ENCODE data around the gene KLHL29. TPM values are rescaled to one million over a fixed set of nuclear protein-coding genes. Genes with fewer than 3 reads are reported as not detected.

KLHL29 gene
- total and polyA plus RNA-seq, 4 donors = 0.29 to 2.3 (median 0.68) TPM

DNA sequence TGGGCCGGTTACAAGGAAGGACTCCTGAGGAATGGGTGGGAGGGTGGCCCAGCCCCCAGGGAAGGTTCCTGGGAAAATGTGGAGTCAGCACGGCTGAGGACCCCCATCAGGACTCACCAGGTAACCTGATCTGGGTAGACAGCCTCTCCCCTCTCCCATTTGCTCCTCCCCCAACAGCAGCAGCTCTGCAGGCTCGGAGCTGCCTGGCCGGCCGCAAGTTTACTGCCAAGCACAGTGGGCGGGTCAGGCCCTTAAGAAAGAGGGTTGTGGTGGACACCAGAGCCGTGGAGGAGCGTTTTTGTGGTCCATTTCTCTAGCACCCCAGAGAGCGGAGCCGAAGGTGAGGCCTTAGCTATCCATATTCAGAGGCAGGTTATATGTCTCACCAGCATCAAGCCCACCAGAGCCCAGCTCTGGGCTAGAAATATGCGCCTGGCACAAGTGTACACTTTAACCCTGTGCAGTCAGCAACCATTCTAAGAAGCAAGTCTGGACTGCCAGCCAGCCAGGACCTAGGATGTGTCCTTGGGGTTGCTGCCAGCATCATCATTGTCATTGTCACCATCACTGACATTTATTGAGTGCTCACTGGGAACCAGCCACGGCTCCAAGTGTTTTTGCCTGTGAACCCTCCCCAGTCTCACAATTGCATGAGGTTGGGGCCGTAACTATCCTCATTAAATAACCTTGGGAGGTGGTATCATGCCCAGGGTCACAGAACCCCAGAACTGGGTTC is 190.1 kb downstream of the KLHL29 start:
- no peak for DNase-seq (ENCODE audit: low spot score)

More for the DNA sequence above, 190.1 kb downstream of the KLHL29 start:
- Histone ChIP-seq H3K27ac (ENCODE audit: low read depth in 1 of 2, low read length in 2 of 2) (no peak overlapping the region), H3K36me3 (ENCODE audit: control insufficient read depth in 4 of 4, insufficient read depth in 3 of 4, low read depth in 1 of 4, low read length in 3 of 4) (no peaks in the 10 kb centered on the region), H3K9ac (ENCODE audit: low read depth in 1 of 2, low read length in 2 of 2) (no peak overlapping the region), H3K4me1 (ENCODE audit: control insufficient read depth in 4 of 4, insufficient read depth in 4 of 4, low read length in 3 of 4) (no peaks in the 10 kb centered on the region), H3K4me3 (ENCODE audit: low read depth in 1 of 3, low read length in 3 of 3) (no peak overlapping the region), H3K27me3 (ENCODE audit: control insufficient read depth in 4 of 4, insufficient read depth in 4 of 4, low read length in 3 of 4) (no peaks in the 10 kb centered on the region), H3K9me3 (ENCODE audit: control insufficient read depth in 4 of 4, low read length in 3 of 4) (no peaks in the 10 kb centered on the region)
- WGBS = 83% methylated on average over 13 of the region's 13 CpGs
- TF ChIP-seq JUND (IDR thresholded peaks at IDR 0.05) (no peak), HNF4A (conservative IDR thresholded peaks at IDR 0.05) (no peak), FOXA2 (IDR thresholded peaks at IDR 0.05) (no peak), FOXA1 (IDR thresholded peaks at IDR 0.05) (no peak), HNF4G (IDR thresholded peaks at IDR 0.05) (no peak), TAF1 (conservative IDR thresholded peaks at IDR 0.05) (no peak), RXRA (IDR thresholded peaks at IDR 0.05) (no peak), EGR1 (IDR thresholded peaks at IDR 0.05; ENCODE audit: low read depth in 2 of 2) (no peak), SP1 (IDR thresholded peaks at IDR 0.05) (no peak), YY1 (IDR thresholded peaks at IDR 0.05) (no peak), GABPA (IDR thresholded peaks at IDR 0.05 in 1 of 2, conservative IDR thresholded peaks at IDR 0.05 in 1 of 2) (no peak), NR2F2 (IDR thresholded peaks at IDR 0.05) (no peak), RAD21 (IDR thresholded peaks at IDR 0.05) (no peak)
- TF ChIP-seq, protein P1, sequence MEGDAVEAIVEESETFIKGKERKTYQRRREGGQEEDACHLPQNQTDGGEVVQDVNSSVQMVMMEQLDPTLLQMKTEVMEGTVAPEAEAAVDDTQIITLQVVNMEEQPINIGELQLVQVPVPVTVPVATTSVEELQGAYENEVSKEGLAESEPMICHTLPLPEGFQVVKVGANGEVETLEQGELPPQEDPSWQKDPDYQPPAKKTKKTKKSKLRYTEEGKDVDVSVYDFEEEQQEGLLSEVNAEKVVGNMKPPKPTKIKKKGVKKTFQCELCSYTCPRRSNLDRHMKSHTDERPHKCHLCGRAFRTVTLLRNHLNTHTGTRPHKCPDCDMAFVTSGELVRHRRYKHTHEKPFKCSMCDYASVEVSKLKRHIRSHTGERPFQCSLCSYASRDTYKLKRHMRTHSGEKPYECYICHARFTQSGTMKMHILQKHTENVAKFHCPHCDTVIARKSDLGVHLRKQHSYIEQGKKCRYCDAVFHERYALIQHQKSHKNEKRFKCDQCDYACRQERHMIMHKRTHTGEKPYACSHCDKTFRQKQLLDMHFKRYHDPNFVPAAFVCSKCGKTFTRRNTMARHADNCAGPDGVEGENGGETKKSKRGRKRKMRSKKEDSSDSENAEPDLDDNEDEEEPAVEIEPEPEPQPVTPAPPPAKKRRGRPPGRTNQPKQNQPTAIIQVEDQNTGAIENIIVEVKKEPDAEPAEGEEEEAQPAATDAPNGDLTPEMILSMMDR (IDR thresholded peaks at IDR 0.05; ENCODE audit: low read depth, low read length, missing input control) = no peak
- TF ChIP-seq, protein P2, sequence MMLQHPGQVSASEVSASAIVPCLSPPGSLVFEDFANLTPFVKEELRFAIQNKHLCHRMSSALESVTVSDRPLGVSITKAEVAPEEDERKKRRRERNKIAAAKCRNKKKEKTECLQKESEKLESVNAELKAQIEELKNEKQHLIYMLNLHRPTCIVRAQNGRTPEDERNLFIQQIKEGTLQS (IDR thresholded peaks at IDR 0.05) = no peak
- TF ChIP-seq, protein P3, sequence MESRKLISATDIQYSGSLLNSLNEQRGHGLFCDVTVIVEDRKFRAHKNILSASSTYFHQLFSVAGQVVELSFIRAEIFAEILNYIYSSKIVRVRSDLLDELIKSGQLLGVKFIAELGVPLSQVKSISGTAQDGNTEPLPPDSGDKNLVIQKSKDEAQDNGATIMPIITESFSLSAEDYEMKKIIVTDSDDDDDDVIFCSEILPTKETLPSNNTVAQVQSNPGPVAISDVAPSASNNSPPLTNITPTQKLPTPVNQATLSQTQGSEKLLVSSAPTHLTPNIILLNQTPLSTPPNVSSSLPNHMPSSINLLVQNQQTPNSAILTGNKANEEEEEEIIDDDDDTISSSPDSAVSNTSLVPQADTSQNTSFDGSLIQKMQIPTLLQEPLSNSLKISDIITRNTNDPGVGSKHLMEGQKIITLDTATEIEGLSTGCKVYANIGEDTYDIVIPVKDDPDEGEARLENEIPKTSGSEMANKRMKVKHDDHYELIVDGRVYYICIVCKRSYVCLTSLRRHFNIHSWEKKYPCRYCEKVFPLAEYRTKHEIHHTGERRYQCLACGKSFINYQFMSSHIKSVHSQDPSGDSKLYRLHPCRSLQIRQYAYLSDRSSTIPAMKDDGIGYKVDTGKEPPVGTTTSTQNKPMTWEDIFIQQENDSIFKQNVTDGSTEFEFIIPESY (IDR thresholded peaks at IDR 0.05) = no peak
- TF ChIP-seq, protein P4, sequence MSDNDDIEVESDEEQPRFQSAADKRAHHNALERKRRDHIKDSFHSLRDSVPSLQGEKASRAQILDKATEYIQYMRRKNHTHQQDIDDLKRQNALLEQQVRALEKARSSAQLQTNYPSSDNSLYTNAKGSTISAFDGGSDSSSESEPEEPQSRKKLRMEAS (IDR thresholded peaks at IDR 0.05) = no peak
- TF ChIP-seq, protein P5, sequence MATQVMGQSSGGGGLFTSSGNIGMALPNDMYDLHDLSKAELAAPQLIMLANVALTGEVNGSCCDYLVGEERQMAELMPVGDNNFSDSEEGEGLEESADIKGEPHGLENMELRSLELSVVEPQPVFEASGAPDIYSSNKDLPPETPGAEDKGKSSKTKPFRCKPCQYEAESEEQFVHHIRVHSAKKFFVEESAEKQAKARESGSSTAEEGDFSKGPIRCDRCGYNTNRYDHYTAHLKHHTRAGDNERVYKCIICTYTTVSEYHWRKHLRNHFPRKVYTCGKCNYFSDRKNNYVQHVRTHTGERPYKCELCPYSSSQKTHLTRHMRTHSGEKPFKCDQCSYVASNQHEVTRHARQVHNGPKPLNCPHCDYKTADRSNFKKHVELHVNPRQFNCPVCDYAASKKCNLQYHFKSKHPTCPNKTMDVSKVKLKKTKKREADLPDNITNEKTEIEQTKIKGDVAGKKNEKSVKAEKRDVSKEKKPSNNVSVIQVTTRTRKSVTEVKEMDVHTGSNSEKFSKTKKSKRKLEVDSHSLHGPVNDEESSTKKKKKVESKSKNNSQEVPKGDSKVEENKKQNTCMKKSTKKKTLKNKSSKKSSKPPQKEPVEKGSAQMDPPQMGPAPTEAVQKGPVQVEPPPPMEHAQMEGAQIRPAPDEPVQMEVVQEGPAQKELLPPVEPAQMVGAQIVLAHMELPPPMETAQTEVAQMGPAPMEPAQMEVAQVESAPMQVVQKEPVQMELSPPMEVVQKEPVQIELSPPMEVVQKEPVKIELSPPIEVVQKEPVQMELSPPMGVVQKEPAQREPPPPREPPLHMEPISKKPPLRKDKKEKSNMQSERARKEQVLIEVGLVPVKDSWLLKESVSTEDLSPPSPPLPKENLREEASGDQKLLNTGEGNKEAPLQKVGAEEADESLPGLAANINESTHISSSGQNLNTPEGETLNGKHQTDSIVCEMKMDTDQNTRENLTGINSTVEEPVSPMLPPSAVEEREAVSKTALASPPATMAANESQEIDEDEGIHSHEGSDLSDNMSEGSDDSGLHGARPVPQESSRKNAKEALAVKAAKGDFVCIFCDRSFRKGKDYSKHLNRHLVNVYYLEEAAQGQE (IDR thresholded peaks at IDR 0.05) = no peak

Data from liver (tissue), 9 donors.